ENCODE results near the gene YBEY.
A peak's percentile ranks its signal among the peaks of the same experiment; 100 is the strongest.

The YBEY gene

DNA sequence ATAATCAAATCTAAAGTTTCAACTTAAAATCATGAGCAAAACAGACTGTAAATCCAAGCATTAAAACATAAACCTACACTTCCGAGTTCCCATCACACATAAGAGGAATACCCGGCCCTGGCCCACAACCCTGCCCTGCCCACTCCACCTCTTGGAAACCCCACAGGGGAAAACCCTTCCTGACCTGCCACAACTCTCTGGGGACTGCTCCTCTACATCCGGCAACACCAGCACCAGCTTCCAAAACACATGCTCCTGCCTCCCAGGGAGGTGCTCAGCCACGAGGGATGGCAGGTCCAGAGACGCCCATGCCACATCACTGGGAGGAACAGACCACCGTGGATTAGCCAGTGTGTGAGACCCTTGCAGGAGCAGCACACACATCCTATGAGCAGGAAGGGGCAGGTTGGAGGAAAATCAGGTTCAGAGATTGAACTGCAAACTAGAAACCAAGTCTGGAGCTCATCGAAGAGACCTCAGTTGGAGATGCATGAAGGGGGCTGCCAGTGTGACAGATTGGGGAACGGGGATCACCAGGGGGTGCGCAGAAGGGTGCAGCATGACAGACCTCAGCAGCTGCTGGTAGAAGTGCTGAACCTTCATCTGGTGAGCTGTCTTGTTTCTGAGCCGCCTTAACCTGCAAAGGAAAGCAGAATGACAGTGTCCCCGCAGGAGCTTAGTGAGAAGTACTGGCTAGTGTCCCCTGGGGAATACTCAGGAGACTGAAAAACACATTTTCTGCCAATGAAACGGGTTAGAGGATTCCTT, 31.8 kb upstream of the YBEY start:
- Mint-ChIP-seq H3K4me3 (no peak overlapping the region), H3K27ac (peak overlapping the region; percentile 89), H3K36me3 (peaks cover 100% of the 10 kb centered on the region), H3K9me3 (no peaks in the 10 kb centered on the region), H3K4me1 (peaks cover 41% of the 10 kb centered on the region)
- no peak for ATAC-seq
- DNase-seq (ENCODE audit: low spot score in 2 of 2), result no peak

DNA sequence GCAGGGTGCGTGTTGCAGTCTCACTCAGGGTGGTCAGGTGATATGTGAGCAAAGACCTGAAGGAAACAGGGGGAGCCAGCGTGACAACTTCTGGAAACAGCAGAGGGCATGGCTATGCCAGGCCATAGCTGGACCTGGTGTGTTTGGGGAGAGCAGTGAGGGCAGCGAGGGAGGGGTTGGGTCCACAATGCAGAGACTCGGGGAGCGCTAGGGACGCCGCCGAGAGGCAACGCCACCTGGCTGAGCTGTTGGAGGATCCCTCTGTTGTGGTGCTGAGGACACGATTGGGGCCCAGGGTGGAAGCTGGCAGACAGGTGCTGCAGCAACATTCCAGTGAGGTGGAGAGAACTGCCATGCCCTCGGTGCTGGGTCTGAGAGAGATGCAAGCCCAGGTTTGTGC, 31.0 kb upstream of the YBEY start:
- ATAC-seq (no peak), DNase-seq (ENCODE audit: low spot score in 2 of 2) (no peak)
- Mint-ChIP-seq H3K36me3 (peaks cover 100% of the 10 kb centered on the region), H3K9me3 (no peaks in the 10 kb centered on the region), H3K4me1 (peaks cover 34% of the 10 kb centered on the region), H3K4me3 (no peak overlapping the region), H3K27ac (peak overlapping the region; percentile 89)

- H3K4me1 Mint-ChIP-seq, result peaks cover 28% of the 10 kb centered on the region
- no peaks in the 10 kb centered on the region for H3K9me3 Mint-ChIP-seq
- ATAC-seq, result no peak
- H3K27ac Mint-ChIP-seq, result peak overlapping the region; percentile 89
- DNase-seq (ENCODE audit: low spot score in 2 of 2), result no peak
- no peak overlapping the region for H3K4me3 Mint-ChIP-seq
- H3K36me3 Mint-ChIP-seq, result peaks cover 100% of the 10 kb centered on the region
These were observed 30.3 kb upstream of the YBEY start for GRCh38 chr21:46255758-46256337.

GRCh38 chr21:46256501-46256994, 29.6 kb upstream of the YBEY start:
- peaks cover 100% of the 10 kb centered on the region for H3K36me3 Mint-ChIP-seq
- peaks cover 30% of the 10 kb centered on the region for H3K4me1 Mint-ChIP-seq
- DNase-seq (ENCODE audit: low spot score in 2 of 2) (no peak), ATAC-seq (no peak)
- peak overlapping the region; percentile 89 for H3K27ac Mint-ChIP-seq
- no peaks in the 10 kb centered on the region for H3K9me3 Mint-ChIP-seq
- H3K4me3 Mint-ChIP-seq, result no peak overlapping the region

DNA sequence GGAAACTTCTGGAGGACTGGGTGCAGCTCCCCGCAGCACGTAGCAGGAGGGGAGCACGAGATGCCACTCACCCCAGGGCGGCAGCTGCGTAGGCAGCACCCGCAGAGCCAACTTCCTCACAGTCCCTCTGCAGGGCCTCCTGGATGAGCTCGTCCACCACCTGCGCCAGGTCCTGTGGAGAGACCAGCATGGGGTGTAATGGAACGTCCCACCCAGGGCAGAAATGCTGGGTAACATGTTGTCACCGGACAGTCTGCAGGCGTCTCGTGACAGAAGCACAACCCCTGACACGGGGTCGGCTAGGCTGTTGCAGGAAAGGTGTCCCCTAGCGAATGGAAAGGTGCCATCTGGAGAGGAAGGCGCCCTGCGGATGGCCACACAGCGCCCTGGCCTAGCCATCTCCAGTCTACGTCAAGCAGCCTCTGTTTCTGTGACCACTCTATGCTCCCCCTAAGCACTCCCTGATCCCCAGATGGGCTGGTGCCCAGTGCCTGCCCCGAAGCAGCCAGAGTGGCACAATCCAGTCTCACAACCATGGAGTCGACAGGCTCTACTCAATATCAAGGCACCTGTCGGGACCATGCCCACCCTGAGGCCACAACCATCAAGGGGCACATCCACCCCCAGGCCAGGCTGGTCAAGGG, 22.0 kb upstream of the YBEY start:
- DNase-seq (ENCODE audit: low spot score in 2 of 2), result no peak
- H3K4me1 Mint-ChIP-seq, result peaks cover 4% of the 10 kb centered on the region
- no peak overlapping the region for H3K27ac Mint-ChIP-seq
- H3K9me3 Mint-ChIP-seq, result no peaks in the 10 kb centered on the region
- H3K36me3 Mint-ChIP-seq, result peaks cover 96% of the 10 kb centered on the region
- no peak overlapping the region for H3K4me3 Mint-ChIP-seq
- no peak for ATAC-seq

DNA sequence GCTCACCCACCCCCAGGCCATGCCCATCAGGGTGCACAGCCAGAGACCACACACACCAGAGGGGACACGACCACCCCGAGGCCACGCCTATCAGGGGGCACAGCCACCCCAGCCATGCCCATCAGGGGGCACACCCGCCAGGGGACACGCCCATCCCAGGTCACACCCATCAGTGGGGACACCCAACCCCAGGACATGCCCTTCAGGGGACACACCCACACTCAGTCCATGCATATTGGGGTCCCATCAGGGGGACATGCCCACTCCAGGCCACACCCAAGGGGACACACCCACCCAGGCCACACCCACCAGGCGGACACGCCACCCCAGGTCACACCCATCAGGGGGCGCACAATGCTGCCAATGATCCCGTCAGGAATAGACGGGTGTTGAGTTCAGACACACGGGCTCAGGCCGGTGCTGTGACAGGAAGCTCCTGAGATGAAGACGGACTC, 21.4 kb upstream of the YBEY start:
- Mint-ChIP-seq H3K4me1 (peaks cover 4% of the 10 kb centered on the region), H3K9me3 (no peaks in the 10 kb centered on the region), H3K4me3 (no peak overlapping the region), H3K27ac (no peak overlapping the region), H3K36me3 (peaks cover 96% of the 10 kb centered on the region)
- no peak for ATAC-seq
- DNase-seq (ENCODE audit: low spot score in 2 of 2), result no peak

GRCh38 chr21:46265736-46266525, 20.2 kb upstream of the YBEY start:
- ATAC-seq (no peak), DNase-seq (ENCODE audit: low spot score in 2 of 2) (no peak)
- H3K27ac Mint-ChIP-seq, result peak overlapping the region; percentile 67
- H3K36me3 Mint-ChIP-seq, result peaks cover 96% of the 10 kb centered on the region
- H3K9me3 Mint-ChIP-seq, result no peaks in the 10 kb centered on the region
- peaks cover 3% of the 10 kb centered on the region for H3K4me1 Mint-ChIP-seq
- no peak overlapping the region for H3K4me3 Mint-ChIP-seq

- Mint-ChIP-seq H3K27ac (peak overlapping the region; percentile 67), H3K36me3 (peaks cover 96% of the 10 kb centered on the region), H3K9me3 (no peaks in the 10 kb centered on the region), H3K4me3 (no peak overlapping the region), H3K4me1 (no peaks in the 10 kb centered on the region)
- no peak for DNase-seq (ENCODE audit: low spot score in 2 of 2)
- no peak for ATAC-seq
These were observed 19.2 kb upstream of the YBEY start for GRCh38 chr21:46266946-46267345.

DNA sequence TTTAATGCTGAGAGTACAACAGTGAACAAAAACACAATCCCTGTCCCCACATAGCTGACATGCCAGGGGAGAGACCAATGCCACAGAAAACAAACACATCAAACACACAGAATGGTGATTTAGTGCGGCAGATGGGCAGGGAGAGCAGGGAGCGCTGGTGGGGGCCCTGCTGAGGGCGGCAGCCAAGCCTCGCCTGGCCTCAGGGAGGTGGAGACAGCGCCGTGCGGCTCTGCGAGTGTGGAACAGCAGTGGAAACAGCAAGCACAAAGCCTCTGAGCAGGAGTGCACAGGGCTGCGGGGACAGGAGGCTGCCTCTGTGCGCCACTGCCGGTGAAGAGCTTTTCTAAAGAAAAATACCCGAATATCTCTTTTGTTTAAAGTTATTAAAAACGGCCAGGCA, 17.8 kb upstream of the YBEY start:
- Mint-ChIP-seq H3K36me3 (peaks cover 96% of the 10 kb centered on the region), H3K4me3 (no peak overlapping the region), H3K4me1 (no peaks in the 10 kb centered on the region), H3K27ac (no peak overlapping the region), H3K9me3 (no peaks in the 10 kb centered on the region)
- ATAC-seq (no peak), DNase-seq (ENCODE audit: low spot score in 2 of 2) (no peak)

DNA sequence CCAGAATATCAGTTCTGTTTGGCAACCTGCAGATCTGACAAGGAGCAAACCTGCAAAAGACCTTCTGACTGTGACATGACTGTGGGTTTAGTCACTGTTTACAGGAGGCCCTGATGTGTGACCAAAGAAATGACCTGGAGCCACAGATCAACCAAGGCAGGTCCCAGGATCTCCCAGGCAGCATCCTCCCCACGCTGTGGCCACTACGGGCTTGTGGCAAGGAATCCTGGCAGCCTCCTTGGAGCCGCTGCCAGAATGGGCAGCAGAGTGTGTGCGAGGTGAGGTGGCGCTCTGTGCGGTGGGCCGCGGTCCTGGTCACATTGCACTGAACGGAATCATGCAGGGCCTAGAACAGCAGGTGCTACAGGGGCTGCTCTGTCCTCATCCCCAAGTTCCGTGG, 16.7 kb upstream of the YBEY start:
- Mint-ChIP-seq H3K4me3 (no peak overlapping the region), H3K36me3 (peaks cover 96% of the 10 kb centered on the region), H3K9me3 (no peaks in the 10 kb centered on the region), H3K27ac (no peak overlapping the region), H3K4me1 (peaks cover 5% of the 10 kb centered on the region)
- no peak for ATAC-seq
- DNase-seq (ENCODE audit: low spot score in 2 of 2), result no peak

DNA sequence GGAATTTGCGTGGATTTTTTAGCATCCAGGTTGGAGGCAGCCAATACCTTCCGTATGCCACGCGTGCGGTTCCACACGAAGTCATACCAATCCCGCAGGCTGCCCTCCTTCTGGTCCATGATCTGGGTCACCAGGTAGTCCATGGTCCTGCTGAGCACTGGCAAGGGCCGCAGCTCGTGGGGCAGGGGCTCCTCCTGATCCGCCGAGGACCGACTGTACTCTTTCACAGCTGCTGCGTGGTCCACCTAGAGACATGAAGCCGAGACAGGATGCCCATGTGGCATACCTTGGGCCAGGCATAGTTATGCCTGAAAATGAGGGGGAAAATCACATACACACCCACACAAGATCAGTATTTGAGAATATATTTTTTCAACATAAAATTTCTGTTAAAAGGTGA, 12.8 kb upstream of the YBEY start:
- no peak for ATAC-seq
- no peak overlapping the region for H3K4me3 Mint-ChIP-seq
- H3K36me3 Mint-ChIP-seq, result peaks cover 100% of the 10 kb centered on the region

GRCh38 chr21:46274797-46275390, 11.2 kb upstream of the YBEY start:
- Mint-ChIP-seq H3K9me3 (no peaks in the 10 kb centered on the region), H3K4me3 (no peak overlapping the region), H3K36me3 (peaks cover 100% of the 10 kb centered on the region), H3K4me1 (peaks cover 11% of the 10 kb centered on the region), H3K27ac (no peak overlapping the region)
- ATAC-seq (no peak), DNase-seq (ENCODE audit: low spot score in 2 of 2) (no peak)

More for the DNA sequence above, 12.8 kb upstream of the YBEY start:
- peak overlapping the region; percentile 53 for H3K27ac Mint-ChIP-seq
- peaks cover 11% of the 10 kb centered on the region for H3K4me1 Mint-ChIP-seq
- no peak for DNase-seq (ENCODE audit: low spot score in 2 of 2)
- H3K9me3 Mint-ChIP-seq, result no peaks in the 10 kb centered on the region

- DNase-seq (ENCODE audit: low spot score in 2 of 2) (no peak), ATAC-seq (no peak)
- Mint-ChIP-seq H3K4me1 (peaks cover 42% of the 10 kb centered on the region), H3K4me3 (peak overlapping the region; percentile 96), H3K27ac (peak overlapping the region; percentile 39), H3K36me3 (peaks cover 81% of the 10 kb centered on the region), H3K9me3 (no peaks in the 10 kb centered on the region)
These were observed 2.0 kb upstream of the YBEY start for GRCh38 chr21:46284077-46284644.

GRCh38 chr21:46284733-46285132, 1.4 kb upstream of the YBEY start:
- no peaks in the 10 kb centered on the region for H3K9me3 Mint-ChIP-seq
- H3K27ac Mint-ChIP-seq, result peak overlapping the region; percentile 94

More at GRCh38 chr21:46284733-46285132, 1.4 kb upstream of the YBEY start:
- DNase-seq (ENCODE audit: low spot score in 2 of 2), result no peak
- ATAC-seq, result no peak
- Mint-ChIP-seq H3K4me1 (peaks cover 45% of the 10 kb centered on the region), H3K4me3 (peak overlapping the region; percentile 96), H3K36me3 (peaks cover 76% of the 10 kb centered on the region)

Measured in stimulated activated effector memory CD8-positive, alpha-beta T cell treated with anti-CD3 and anti-CD28 coated beads, Interleukin-12 subunit alpha, Interleukin-12 subunit beta, amount 100 ng/mL, for 72 hours (primary cell).